ENCODE data around the gene TNS1.

Gene TNS1

GRCh38 chr2:217847552-217848350 lies 155.0 kb downstream of the TNS1 start:
- Mint-ChIP-seq H3K27ac (no peak overlapping the region), H3K36me3 (ENCODE audit: insufficient read depth) (peaks cover 3% of the 10 kb centered on the region), H3K4me3 (no peak overlapping the region), H3K27me3 (peaks cover 15 to 25% of the 10 kb centered on the region in 2 donors), H3K9me3 (no peaks in the 10 kb centered on the region), H3K4me1 (ENCODE audit: low read depth in 2 of 2) (no peaks in the 10 kb centered on the region)
- DNase-seq (no peak), ATAC-seq (replicated peaks) (no peak)

DNA sequence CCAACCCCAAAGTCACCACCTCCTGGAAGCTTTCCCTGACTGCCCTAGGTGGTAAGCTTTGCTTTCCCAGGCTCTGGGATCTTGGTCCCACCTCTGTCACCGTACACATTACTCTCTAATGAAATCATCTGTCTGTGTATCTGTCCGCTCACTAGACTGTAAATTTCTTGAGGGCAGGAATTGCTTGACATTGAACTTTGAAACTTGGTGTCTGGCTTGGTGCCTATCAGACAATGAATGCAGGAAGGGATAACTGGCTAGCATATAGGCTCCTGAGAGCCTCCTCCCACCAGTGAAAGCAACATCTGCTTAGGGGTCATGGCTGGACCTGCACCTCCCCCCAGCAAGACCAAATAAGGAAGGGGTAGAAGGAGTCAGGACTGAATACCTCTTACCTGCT lies 155.7 kb downstream of the TNS1 start:
- ATAC-seq (replicated peaks), result no peak
- Mint-ChIP-seq H3K36me3 (ENCODE audit: insufficient read depth) (peaks cover 3% of the 10 kb centered on the region), H3K4me1 (ENCODE audit: low read depth in 2 of 2) (no peaks in the 10 kb centered on the region), H3K27ac (no peak overlapping the region), H3K9me3 (no peaks in the 10 kb centered on the region), H3K4me3 (no peak overlapping the region), H3K27me3 (peaks cover 15 to 25% of the 10 kb centered on the region in 2 donors)
- DNase-seq, result no peak

DNA sequence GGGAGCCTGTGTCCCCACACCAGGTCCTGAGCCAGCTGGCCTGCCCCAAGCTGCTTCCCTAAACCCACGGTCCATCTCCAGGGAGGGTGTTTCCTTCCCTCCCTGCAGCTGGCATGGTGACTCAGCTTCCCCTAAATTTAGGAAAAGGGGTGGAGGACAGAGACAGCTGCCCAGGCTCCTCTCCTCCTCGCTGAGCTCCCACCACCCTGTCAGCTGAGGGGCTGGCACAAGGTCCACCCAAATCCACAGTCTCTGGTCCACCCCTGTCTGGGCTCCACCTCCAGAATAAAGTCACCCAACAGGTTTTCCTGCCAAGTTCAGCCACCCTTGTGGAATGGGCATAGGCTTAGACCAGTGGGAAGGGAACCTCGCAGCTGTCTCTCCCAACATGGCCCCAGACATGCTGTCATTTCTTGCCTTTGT lies 156.5 kb downstream of the TNS1 start:
- ATAC-seq (replicated peaks) (no peak), DNase-seq (no peak)
- H3K4me1 Mint-ChIP-seq (ENCODE audit: low read depth in 2 of 2), result no peaks in the 10 kb centered on the region
- no peak overlapping the region for H3K4me3 Mint-ChIP-seq
- H3K9me3 Mint-ChIP-seq, result no peaks in the 10 kb centered on the region
- H3K27me3 Mint-ChIP-seq, result peaks cover 15 to 20% of the 10 kb centered on the region in 2 donors
- peaks cover 3% of the 10 kb centered on the region for H3K36me3 Mint-ChIP-seq (ENCODE audit: insufficient read depth)
- H3K27ac Mint-ChIP-seq, result no peak overlapping the region

DNA sequence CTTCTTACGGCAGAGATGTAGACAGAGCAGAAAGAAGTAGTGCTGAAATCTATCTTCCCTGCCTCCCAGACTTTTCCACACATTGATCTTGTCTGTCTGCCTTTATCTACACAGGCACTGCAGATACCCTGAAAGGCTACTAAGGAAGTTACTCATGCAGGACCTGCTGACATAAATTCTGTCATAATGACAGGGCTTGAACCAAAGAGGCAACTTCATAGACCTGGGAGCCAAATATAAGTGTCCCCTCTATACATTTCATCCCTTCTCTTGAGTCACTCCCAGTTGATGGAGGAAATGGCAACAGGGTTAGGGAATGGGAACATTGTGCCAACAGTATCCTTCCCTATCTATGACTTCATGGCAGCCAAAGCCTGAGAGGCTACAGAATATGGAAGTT lies 157.5 kb downstream of the TNS1 start:
- H3K36me3 Mint-ChIP-seq (ENCODE audit: insufficient read depth), result peaks cover 3% of the 10 kb centered on the region
- no peak overlapping the region for H3K27ac Mint-ChIP-seq
- no peaks in the 10 kb centered on the region for H3K4me1 Mint-ChIP-seq (ENCODE audit: low read depth in 2 of 2)
- no peaks in the 10 kb centered on the region for H3K9me3 Mint-ChIP-seq
- H3K4me3 Mint-ChIP-seq, result no peak overlapping the region
- H3K27me3 Mint-ChIP-seq, result peaks cover 8 to 10% of the 10 kb centered on the region in 2 donors
- no peak for ATAC-seq (replicated peaks)
- no peak for DNase-seq

GRCh38 chr2:217844696-217845095 lies 158.1 kb downstream of the TNS1 start:
- Mint-ChIP-seq H3K36me3 (ENCODE audit: insufficient read depth) (peaks cover 3% of the 10 kb centered on the region), H3K4me1 (ENCODE audit: low read depth in 2 of 2) (no peaks in the 10 kb centered on the region), H3K9me3 (no peaks in the 10 kb centered on the region), H3K27me3 (peaks cover 2 to 4% of the 10 kb centered on the region in 2 donors), H3K4me3 (no peak overlapping the region), H3K27ac (no peak overlapping the region)
- no peak for ATAC-seq (replicated peaks)
- DNase-seq, result no peak

GRCh38 chr2:217843324-217843723 lies 159.5 kb downstream of the TNS1 start:
- Mint-ChIP-seq H3K4me3 (no peak overlapping the region), H3K36me3 (ENCODE audit: insufficient read depth) (peaks cover 2% of the 10 kb centered on the region), H3K27ac (no peak overlapping the region), H3K9me3 (no peaks in the 10 kb centered on the region), H3K4me1 (ENCODE audit: low read depth in 2 of 2) (no peaks in the 10 kb centered on the region), H3K27me3 (no peaks in the 10 kb centered on the region)
- ATAC-seq (replicated peaks), result no peak
- DNase-seq, result no peak

DNA sequence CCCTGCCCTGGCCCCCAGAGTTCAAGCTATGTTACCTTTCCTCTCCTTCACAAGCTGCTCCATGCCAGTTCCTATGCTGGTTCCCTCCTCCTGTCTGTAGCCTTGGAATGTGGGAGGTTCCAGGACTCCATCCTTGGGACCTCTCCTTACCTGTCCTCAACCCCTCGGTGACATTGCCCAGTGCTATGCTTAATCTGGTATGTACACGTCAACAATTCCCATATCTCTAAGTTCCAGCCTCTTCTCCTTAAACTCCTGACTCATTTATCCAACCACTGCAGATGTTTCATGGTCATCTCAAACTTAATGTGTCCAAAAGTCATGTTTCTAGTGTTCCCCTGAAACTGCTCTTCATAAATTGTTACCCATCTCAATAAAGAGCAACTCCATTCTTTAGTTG lies 160.8 kb downstream of the TNS1 start:
- H3K4me3 Mint-ChIP-seq, result no peak overlapping the region
- no peaks in the 10 kb centered on the region for H3K36me3 Mint-ChIP-seq (ENCODE audit: insufficient read depth)
- DNase-seq (no peak), ATAC-seq (replicated peaks) (no peak)
- H3K4me1 Mint-ChIP-seq (ENCODE audit: low read depth in 2 of 2), result no peaks in the 10 kb centered on the region
- H3K27ac Mint-ChIP-seq, result no peak overlapping the region
- H3K27me3 Mint-ChIP-seq, result peaks cover 8% of the 10 kb centered on the region in 2 donors
- no peaks in the 10 kb centered on the region for H3K9me3 Mint-ChIP-seq

DNA sequence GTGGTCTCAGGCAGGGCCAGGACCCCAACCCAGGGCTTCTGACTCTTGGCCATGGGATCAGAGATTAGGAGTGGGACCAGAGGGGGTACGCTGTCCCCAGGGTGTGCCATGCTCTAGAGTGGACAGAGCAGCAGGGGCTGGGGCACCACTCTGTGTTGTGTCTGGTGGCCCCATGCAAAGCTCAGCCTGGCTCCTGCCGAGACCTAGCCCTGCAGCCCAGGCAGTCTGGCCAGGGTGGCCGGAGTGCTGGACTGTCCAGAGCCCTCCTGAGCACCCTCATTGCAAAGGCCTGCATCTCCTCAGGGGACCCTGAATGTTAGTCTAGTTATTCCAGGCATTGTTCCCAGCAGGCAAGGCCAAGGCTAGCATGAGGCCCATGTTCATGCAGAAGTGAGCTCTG lies 162.3 kb downstream of the TNS1 start:
- no peak overlapping the region for H3K27ac Mint-ChIP-seq
- no peaks in the 10 kb centered on the region for H3K4me1 Mint-ChIP-seq (ENCODE audit: low read depth in 2 of 2)
- DNase-seq, result no peak
- no peak overlapping the region for H3K4me3 Mint-ChIP-seq
- no peaks in the 10 kb centered on the region for H3K36me3 Mint-ChIP-seq (ENCODE audit: insufficient read depth)
- ATAC-seq (replicated peaks), result no peak
- H3K27me3 Mint-ChIP-seq, result peaks cover 17 to 23% of the 10 kb centered on the region in 2 donors
- H3K9me3 Mint-ChIP-seq, result no peaks in the 10 kb centered on the region

DNA sequence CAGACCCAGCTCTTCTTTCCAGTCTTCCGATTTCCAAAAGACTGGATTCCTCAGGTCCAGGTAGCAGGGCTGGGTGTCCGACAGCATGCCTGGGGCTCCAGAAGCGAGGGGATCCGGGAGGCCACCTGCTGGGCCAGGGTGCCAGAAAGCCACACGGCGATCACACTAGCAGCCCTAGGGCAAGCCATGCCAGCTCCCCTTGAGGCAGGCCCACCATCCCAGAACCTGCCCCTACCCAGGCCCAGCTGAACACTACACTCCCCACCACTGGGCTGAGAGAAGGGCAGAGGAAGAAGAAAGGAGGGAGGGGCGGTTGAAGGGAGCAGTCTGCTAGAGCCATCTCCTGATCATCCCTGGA lies 163.1 kb downstream of the TNS1 start:
- Mint-ChIP-seq H3K9me3 (no peaks in the 10 kb centered on the region), H3K4me1 (ENCODE audit: low read depth in 2 of 2) (no peaks in the 10 kb centered on the region), H3K27ac (no peak overlapping the region), H3K4me3 (no peak overlapping the region), H3K27me3 (peaks cover 20 to 29% of the 10 kb centered on the region in 2 donors), H3K36me3 (ENCODE audit: insufficient read depth) (no peaks in the 10 kb centered on the region)
- no peak for DNase-seq
- no peak for ATAC-seq (replicated peaks)

DNA sequence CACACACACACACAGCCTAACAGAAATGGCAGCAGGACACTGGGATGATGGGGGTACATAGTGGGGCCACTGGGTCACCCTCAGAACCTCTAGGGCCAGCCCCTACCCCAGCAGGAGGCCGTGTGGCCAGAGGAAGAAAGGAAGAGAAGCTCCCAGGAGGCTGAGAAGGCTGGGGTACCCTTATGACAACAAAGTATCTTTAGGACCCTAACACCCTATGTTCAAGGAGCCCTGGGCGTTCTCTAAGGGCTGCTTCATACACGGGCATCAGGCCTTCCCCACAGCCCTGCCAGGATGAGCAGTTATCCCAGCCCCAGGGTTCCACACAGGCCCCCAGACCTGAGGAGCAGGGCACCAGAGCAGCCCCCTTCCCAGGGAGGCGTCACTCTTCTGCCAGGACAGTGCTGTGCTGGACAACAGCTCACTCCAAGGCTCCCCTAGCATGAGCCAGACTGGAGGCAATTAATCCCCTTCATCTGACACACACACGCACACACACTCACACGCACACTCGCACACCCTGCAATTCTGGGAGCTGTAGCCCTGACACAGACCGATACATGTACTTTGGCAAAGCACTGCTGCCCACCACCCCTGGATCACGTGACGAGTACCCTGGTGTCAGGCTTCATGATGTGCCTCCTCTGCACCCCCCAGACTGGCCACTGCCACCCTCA lies 163.6 kb downstream of the TNS1 start:
- no peaks in the 10 kb centered on the region for H3K4me1 Mint-ChIP-seq (ENCODE audit: low read depth in 2 of 2)
- no peak for ATAC-seq (replicated peaks)
- H3K9me3 Mint-ChIP-seq, result no peaks in the 10 kb centered on the region
- H3K4me3 Mint-ChIP-seq, result no peak overlapping the region
- no peak overlapping the region for H3K27ac Mint-ChIP-seq
- no peak for DNase-seq
- peaks cover 25 to 34% of the 10 kb centered on the region in 2 donors for H3K27me3 Mint-ChIP-seq
- H3K36me3 Mint-ChIP-seq (ENCODE audit: insufficient read depth), result no peaks in the 10 kb centered on the region

GRCh38 chr2:217838409-217838831 lies 164.4 kb downstream of the TNS1 start:
- DNase-seq, result no peak
- Mint-ChIP-seq H3K4me1 (ENCODE audit: low read depth in 2 of 2) (no peaks in the 10 kb centered on the region), H3K27ac (no peak overlapping the region), H3K36me3 (ENCODE audit: insufficient read depth) (no peaks in the 10 kb centered on the region), H3K27me3 (peaks cover 28 to 37% of the 10 kb centered on the region in 2 donors), H3K9me3 (no peaks in the 10 kb centered on the region), H3K4me3 (no peak overlapping the region)
- no peak for ATAC-seq (replicated peaks)

DNA sequence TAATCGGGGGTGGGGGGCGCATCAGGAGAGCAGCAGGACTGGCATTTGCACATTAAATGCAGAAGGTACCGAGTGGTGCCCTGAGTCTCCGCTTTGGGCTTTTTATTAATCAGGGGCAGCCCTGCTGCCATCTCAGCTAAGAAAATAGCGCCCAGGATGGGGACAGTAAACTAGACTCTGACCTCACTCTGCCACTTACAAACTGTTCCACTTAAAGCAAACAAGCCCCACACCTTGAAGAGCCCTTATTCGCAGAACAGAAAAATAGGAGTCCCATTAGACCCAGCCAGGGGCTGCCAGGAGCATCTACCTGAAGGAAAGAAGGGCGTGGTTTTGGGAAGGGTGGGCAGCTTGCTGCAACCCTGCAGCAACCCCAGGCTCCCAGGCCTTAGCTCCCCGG lies 165.3 kb downstream of the TNS1 start:
- no peak for ATAC-seq (replicated peaks)
- Mint-ChIP-seq H3K4me3 (no peak overlapping the region), H3K4me1 (ENCODE audit: low read depth in 2 of 2) (no peaks in the 10 kb centered on the region), H3K9me3 (no peaks in the 10 kb centered on the region), H3K36me3 (ENCODE audit: insufficient read depth) (no peaks in the 10 kb centered on the region), H3K27me3 (peaks cover 34 to 45% of the 10 kb centered on the region in 2 donors), H3K27ac (no peak overlapping the region)
- DNase-seq, result no peak

GRCh38 chr2:217836901-217837491 lies 165.8 kb downstream of the TNS1 start:
- no peaks in the 10 kb centered on the region for H3K4me1 Mint-ChIP-seq (ENCODE audit: low read depth in 2 of 2)

More at GRCh38 chr2:217836901-217837491, 165.8 kb downstream of the TNS1 start:
- no peak for DNase-seq
- Mint-ChIP-seq H3K4me3 (no peak overlapping the region), H3K27me3 (peaks cover 36 to 50% of the 10 kb centered on the region in 2 donors), H3K27ac (no peak overlapping the region), H3K9me3 (no peaks in the 10 kb centered on the region), H3K36me3 (ENCODE audit: insufficient read depth) (no peaks in the 10 kb centered on the region)
- ATAC-seq (replicated peaks), result no peak
